SK-N-SH (cell line): Measurements from ENCODE around the gene TRIM62. TPM values are rescaled to one million over a fixed set of nuclear protein-coding genes. Genes with fewer than 3 reads are reported as not detected.
A peak's percentile ranks its signal among the peaks of the same experiment; 100 is the strongest.

Source experiments
- CTCF ChIA-PET: fragments of 300-600, 350-600 bp; formaldehyde crosslinking; extraction: SDS; loops from one replicate; lab custom pipeline; 2021; lab: Yijun Ruan, JAX
- POLR2A ChIA-PET: fragments of 350-600 bp; sonication (Branson Sonifier 250); formaldehyde crosslinking; extraction: SDS; loops from one replicate; lab custom pipeline; 2020; ENCODE audit warnings: antibody characterized with exemption, inconsistent platforms; lab: Yijun Ruan, JAX
- DNase-seq: peaks from one replicate; pipeline ENCODE4 v3.0.0; 2012
- H2AFZ ChIP-seq: fragments of 200-600 bp; sonication (generic); 2 replicates; pipeline ENCODE4 v1.8.1; 2016; ENCODE audit warnings: antibody characterized with exemption, mild to moderate bottlenecking, low read depth
- H3F3A ChIP-seq: fragments of 200-600 bp; sonication (generic); replicated peaks from 2 replicates; pipeline ENCODE3; 2016; ENCODE audit warnings: antibody characterized with exemption, mild to moderate bottlenecking; ENCODE audit not compliant: insufficient read depth
- H3K27ac ChIP-seq, 2 experiments: fragments of 200-500 bp in 1 of 2; fragments of 200-600 bp in 1 of 2; sonication (Bioruptor generic) in 1 of 2; sonication (generic), shearing (Covaris generic) in 1 of 2; 2 replicates each; pipeline versions ENCODE4 v1.5.1 to v1.6.1; 2014 to 2016; ENCODE audit warnings: low read depth in 2 of 2, inconsistent platforms in 1 of 2, low read length in 1 of 2, mild to moderate bottlenecking in 1 of 2, mixed read lengths in 1 of 2
- H3K27me3 ChIP-seq: fragments of 200-600 bp; sonication (generic), shearing (Covaris generic); 2 replicates; pipeline ENCODE4 v1.6.1; 2016; ENCODE audit warnings: mixed run types; ENCODE audit not compliant: insufficient read depth
- H3K36me3 ChIP-seq, 2 experiments: fragments of 200-500 bp in 1 of 2; fragments of 200-600 bp in 1 of 2; sonication (Bioruptor generic) in 1 of 2; sonication (generic) in 1 of 2; replicated peaks in 1 of 2; 2 replicates each; pipeline versions ENCODE3 to v1.5.1; 2014 to 2016; ENCODE audit warnings: low read length in 1 of 2, mild to moderate bottlenecking in 1 of 2; ENCODE audit not compliant: insufficient read depth in 2 of 2, control insufficient read depth in 1 of 2
- H3K4me1 ChIP-seq, 2 experiments: fragments of 200-500 bp in 1 of 2; fragments of 200-600 bp in 1 of 2; sonication (Bioruptor generic) in 1 of 2; sonication (generic), shearing (Covaris generic) in 1 of 2; 2 replicates each; pipeline versions ENCODE4 v1.5.1 to v1.6.1; 2014 to 2016; ENCODE audit warnings: low read depth in 1 of 2, low read length in 1 of 2, mixed run types in 1 of 2; ENCODE audit not compliant: insufficient read depth in 2 of 2, control insufficient read depth in 1 of 2
- H3K4me2 ChIP-seq: fragments of 200-600 bp; sonication (generic), shearing (Covaris generic); 2 replicates; pipeline ENCODE4 v1.6.1; 2017; ENCODE audit warnings: mixed run types
- H3K4me3 ChIP-seq, 2 experiments: fragments of 200-500 bp in 1 of 2; fragments of 200-600 bp in 1 of 2; sonication (Bioruptor generic) in 1 of 2; sonication (generic), shearing (Covaris generic) in 1 of 2; 2 replicates each; pipeline versions ENCODE4 v1.5.1 to v1.8.1; 2014 to 2016; ENCODE audit warnings: low read depth in 2 of 2, inconsistent platforms in 1 of 2, low read length in 1 of 2, mild to moderate bottlenecking in 1 of 2, mixed read lengths in 1 of 2, moderate library complexity in 1 of 2
- H3K79me2 ChIP-seq: fragments of 200-600 bp; sonication (generic); 2 replicates; pipeline ENCODE4 v1.8.1; 2017; ENCODE audit warnings: mild to moderate bottlenecking; ENCODE audit not compliant: insufficient read depth
- H3K9ac ChIP-seq: fragments of 200-600 bp; sonication (generic); 2 replicates; pipeline ENCODE4 v1.6.1; 2017; ENCODE audit warnings: mixed run types
- H3K9me2 ChIP-seq: fragments of 200-600 bp; sonication (generic); 2 replicates; pipeline ENCODE4 v1.6.1; 2017; ENCODE audit warnings: mixed run types
- H3K9me3 ChIP-seq: fragments of 200-600 bp; sonication (generic); 2 replicates; pipeline ENCODE4 v1.6.1; 2017; ENCODE audit warnings: mixed run types, mild to moderate bottlenecking, moderate library complexity
- H4K20me1 ChIP-seq: fragments of 200-600 bp; sonication (generic); 2 replicates; pipeline ENCODE4 v1.6.1; 2017; ENCODE audit warnings: mild to moderate bottlenecking, mixed run types; ENCODE audit not compliant: insufficient read depth
- EP300 ChIP-seq, 2 experiments: IDR thresholded peaks; 2 replicates each; pipeline versions ENCODE4 v1.4.0 to v1.6.1; 2012; ENCODE audit warnings: borderline replicate concordance in 1 of 2, low read depth in 1 of 2, low read length in 1 of 2
- EZH2phosphoT487 ChIP-seq: fragments of 200-600 bp; sonication (generic); IDR thresholded peaks from 2 replicates; pipeline ENCODE4 v1.6.1; 2017; ENCODE audit warnings: low read depth, mixed run types, mild to moderate bottlenecking, antibody characterized with exemption, moderate library complexity, borderline replicate concordance
- GABPA ChIP-seq: IDR thresholded peaks from 2 replicates; pipeline ENCODE4 v1.4.0; 2012; ENCODE audit warnings: low read depth, mild to moderate bottlenecking
- GATA2 ChIP-seq: sonication (generic); formaldehyde crosslinking; IDR thresholded peaks from 2 replicates; pipeline ENCODE4 v1.5.0; 2020; ENCODE audit warnings: mild to moderate bottlenecking, missing genetic modification reagents
- MEF2A ChIP-seq: IDR thresholded peaks from 2 replicates; pipeline ENCODE4 v1.4.0; 2012; ENCODE audit warnings: low read depth, borderline replicate concordance
- MXI1 ChIP-seq: IDR thresholded peaks from 2 replicates; pipeline ENCODE4 v1.6.1; 2012; ENCODE audit warnings: mild to moderate bottlenecking, low read depth, low read length, improper control_type of control experiment
- NFIC ChIP-seq: IDR thresholded peaks from 2 replicates; pipeline ENCODE4 v1.4.0; 2012; ENCODE audit warnings: borderline replicate concordance
- NRF1 ChIP-seq: IDR thresholded peaks from 2 replicates; pipeline ENCODE4 v1.6.1; 2012; ENCODE audit warnings: low read depth, mild to moderate bottlenecking, low read length
- RAD21 ChIP-seq: IDR thresholded peaks from 2 replicates; pipeline ENCODE4 v1.6.1; 2012; ENCODE audit warnings: mild to moderate bottlenecking, low read length
- RCOR1 ChIP-seq: fragments of 150-350 bp; IDR thresholded peaks from 2 replicates; pipeline ENCODE4 v1.6.1; 2017; ENCODE audit warnings: antibody characterized with exemption, low read length
- RXRA ChIP-seq: IDR thresholded peaks from 2 replicates; pipeline ENCODE4 v1.4.0; 2012; ENCODE audit warnings: low read depth, mild to moderate bottlenecking, borderline replicate concordance
- SIN3A ChIP-seq: IDR thresholded peaks from 2 replicates; pipeline ENCODE4 v1.6.1; 2012; ENCODE audit warnings: low read depth, mild to moderate bottlenecking, low read length, moderate library complexity, borderline replicate concordance
- SMC3 ChIP-seq: IDR thresholded peaks from 2 replicates; pipeline ENCODE4 v1.6.1; 2012; ENCODE audit warnings: low read depth, low read length, improper control_type of control experiment
- USF1 ChIP-seq: IDR thresholded peaks from 2 replicates; pipeline ENCODE4 v1.4.0; 2012; ENCODE audit warnings: low read depth, borderline replicate concordance
- YY1 ChIP-seq: IDR thresholded peaks from 2 replicates; pipeline ENCODE4 v1.4.0; 2012; ENCODE audit warnings: low read depth, mild to moderate bottlenecking
- ZBTB33 ChIP-seq: IDR thresholded peaks from 2 replicates; pipeline ENCODE4 v1.4.0; 2012; ENCODE audit warnings: low read depth, borderline replicate concordance
- WGBS: methylation state at CpG from one replicate; pipeline ENCODE4 v1.1.6; 2017; ENCODE audit warnings: low lambda C conversion rate; 5-methylcytosine and 5-hydroxymethylcytosine counted together
- polyA plus RNA-seq, 3 experiments: library from polyadenylated mRNA; depleted of rRNA; stranded (reverse); fragments of >200 nt; gene quantifications; 2 replicates each; pipeline ENCODE4 v1.2.3, GENCODE V29; 2012
- TF ChIP-seq, protein P1 (sequence below): IDR thresholded peaks from 2 replicates; pipeline ENCODE4; 2012
- TF ChIP-seq, protein P2 (sequence below): IDR thresholded peaks from 2 replicates; pipeline ENCODE4 v1.4.0; 2012; ENCODE audit warnings: low read depth
- TF ChIP-seq, protein P3 (sequence below): fragments of 150-350 bp; IDR thresholded peaks from 2 replicates; pipeline ENCODE4 v1.6.1; 2017; ENCODE audit warnings: antibody characterized with exemption, low read length, low read depth, borderline replicate concordance

The TRIM62 gene
- polyA plus RNA-seq, 1 of the 3 experiments (the other 2 are of a cell fraction): 4.4 TPM

DNA sequence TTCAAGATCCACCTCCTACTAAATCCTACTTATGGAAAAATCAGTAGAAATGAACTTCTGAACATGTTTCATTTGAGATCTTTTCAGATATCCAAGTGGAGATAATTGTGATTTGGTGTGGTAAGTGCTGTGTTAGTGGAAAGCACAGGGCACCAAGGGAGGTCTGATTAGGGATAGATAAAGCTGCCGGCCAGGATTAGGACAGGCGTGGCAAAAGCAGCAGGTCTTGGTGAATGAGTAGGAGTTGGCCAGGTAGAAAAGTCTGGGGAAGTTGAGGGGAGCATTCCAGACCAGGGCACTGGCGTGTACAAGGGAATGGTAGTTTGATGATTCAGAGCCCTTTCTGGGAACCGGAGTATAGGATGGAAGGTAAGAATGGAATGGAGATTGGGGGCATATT, 53.1 kb downstream of the TRIM62 start:
- DNase-seq: no peak
- H3F3A ChIP-seq: peaks cover 7% of the 10 kb centered on the region
- ChIA-PET CTCF (interaction anchor here (1.1 kb wide), 1 partner anchor 484 kb away, joined by 3 read pairs; no protein-coding TSS in a partner anchor), POLR2A (no interaction called here)
- no peak overlapping the region for H3K9ac ChIP-seq
- H3K9me3 ChIP-seq: no peaks in the 10 kb centered on the region
- H3K9me2 ChIP-seq: no peaks in the 10 kb centered on the region
- H3K4me3 ChIP-seq: no peak overlapping the region; a peak in 1 of 4 replicates
- H3K79me2 ChIP-seq: peaks cover 21% of the 10 kb centered on the region
- peaks cover 12 to 16% of the 10 kb centered on the region in 2 experiments for H3K4me1 ChIP-seq
- WGBS: 94% methylated on average over 4 of the region's 4 CpGs
- H3K36me3 ChIP-seq: no peaks in the 10 kb centered on the region
- TF ChIP-seq EZH2phosphoT487 (no peak), YY1 (no peak), USF1 (no peak), NFIC (no peak), MXI1 (no peak), SIN3A (no peak), EP300 (IDR thresholded peaks at IDR 0.05; ENCODE audit: borderline replicate concordance in 1 of 2, low read depth in 1 of 2, low read length in 1 of 2) (no peak), MEF2A (no peak), RAD21 (no peak), NRF1 (no peak), GABPA (no peak)
- TF ChIP-seq, protein P1, sequence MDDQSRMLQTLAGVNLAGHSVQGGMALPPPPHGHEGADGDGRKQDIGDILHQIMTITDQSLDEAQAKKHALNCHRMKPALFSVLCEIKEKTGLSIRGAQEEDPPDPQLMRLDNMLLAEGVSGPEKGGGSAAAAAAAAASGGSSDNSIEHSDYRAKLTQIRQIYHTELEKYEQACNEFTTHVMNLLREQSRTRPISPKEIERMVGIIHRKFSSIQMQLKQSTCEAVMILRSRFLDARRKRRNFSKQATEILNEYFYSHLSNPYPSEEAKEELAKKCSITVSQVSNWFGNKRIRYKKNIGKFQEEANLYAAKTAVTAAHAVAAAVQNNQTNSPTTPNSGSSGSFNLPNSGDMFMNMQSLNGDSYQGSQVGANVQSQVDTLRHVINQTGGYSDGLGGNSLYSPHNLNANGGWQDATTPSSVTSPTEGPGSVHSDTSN: no peak
- TF ChIP-seq, protein P2, sequence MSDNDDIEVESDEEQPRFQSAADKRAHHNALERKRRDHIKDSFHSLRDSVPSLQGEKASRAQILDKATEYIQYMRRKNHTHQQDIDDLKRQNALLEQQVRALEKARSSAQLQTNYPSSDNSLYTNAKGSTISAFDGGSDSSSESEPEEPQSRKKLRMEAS: no peak
- H2AFZ ChIP-seq: no peak overlapping the region
- H3K27me3 ChIP-seq: no peaks in the 10 kb centered on the region
- H3K4me2 ChIP-seq: peak overlapping the region; percentile 91
- 0 out of 4 replicates have a peak overlapping the region, but pooled peaks of 1 of the 2 experiments have one; percentile 96 for H3K27ac ChIP-seq
- no peaks in the 10 kb centered on the region for H4K20me1 ChIP-seq

GRCh38 chr1:33127001-33127823, 54.6 kb downstream of the TRIM62 start:
- no peaks in the 10 kb centered on the region for H3K9me2 ChIP-seq
- peak overlapping the region; percentile 91 for H3K4me2 ChIP-seq
- H4K20me1 ChIP-seq: no peaks in the 10 kb centered on the region
- CTCF ChIA-PET: interaction anchor here (0.6 to 4.0 kb wide), 38 partner anchors 9 to 506 kb away, joined by 3 to 19 read pairs (median 4); partner anchors contain the start of gene TRIM62
- 2% methylated on average over 39 of the region's 44 CpGs for WGBS
- H3K4me3 ChIP-seq: peak overlapping the region; percentile 92 to 94
- H3K79me2 ChIP-seq: peaks cover 21% of the 10 kb centered on the region
- H2AFZ ChIP-seq: peak overlapping the region; percentile 93
- H3F3A ChIP-seq: peaks cover 7% of the 10 kb centered on the region
- H3K9me3 ChIP-seq: no peaks in the 10 kb centered on the region
- H3K27ac ChIP-seq: peak overlapping the region; percentile 96 to 98
- H3K4me1 ChIP-seq: peaks cover 12% of the 10 kb centered on the region in 2 experiments
- no peaks in the 10 kb centered on the region for H3K36me3 ChIP-seq
- H3K9ac ChIP-seq: peak overlapping the region; percentile 97
- POLR2A ChIA-PET: interaction anchor here (0.7 to 2.2 kb wide), 12 partner anchors 10 to 791 kb away, joined by 3 to 14 read pairs (median 4); partner anchors contain the start of genes MARCKSL1 and TRIM62
- peak; percentile 91 for DNase-seq
- H3K27me3 ChIP-seq: no peaks in the 10 kb centered on the region
- TF ChIP-seq GABPA (peak; percentile 98), SMC3 (peak; percentile 33), ZBTB33 (peak; percentile 14; the same call in 1 of the 2 replicates), GATA2 (CRISPR knock-in tag) (peak; percentile 88), RCOR1 (peak; percentile 45), SIN3A (peak; percentile 53; the same call in 1 of the 2 replicates), RAD21 (peak; percentile 36; the same call in 1 of the 2 replicates), RXRA (peak; percentile 70; the same call in 1 of the 2 replicates)
- TF ChIP-seq, protein P3, sequence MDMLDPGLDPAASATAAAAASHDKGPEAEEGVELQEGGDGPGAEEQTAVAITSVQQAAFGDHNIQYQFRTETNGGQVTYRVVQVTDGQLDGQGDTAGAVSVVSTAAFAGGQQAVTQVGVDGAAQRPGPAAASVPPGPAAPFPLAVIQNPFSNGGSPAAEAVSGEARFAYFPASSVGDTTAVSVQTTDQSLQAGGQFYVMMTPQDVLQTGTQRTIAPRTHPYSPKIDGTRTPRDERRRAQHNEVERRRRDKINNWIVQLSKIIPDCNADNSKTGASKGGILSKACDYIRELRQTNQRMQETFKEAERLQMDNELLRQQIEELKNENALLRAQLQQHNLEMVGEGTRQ: no peak
